GM12892 (cell line): ENCODE results near the gene MED7.

ENCODE experiments used
- DNase-seq: peaks from one replicate; pipeline ENCODE4 v3.0.0; 2011; ENCODE audit not compliant: insufficient read length
- FAIRE-seq: peaks from 2 replicates; lab custom pipeline; 2011; peaks lifted over from hg19 to GRCh38; lab: Jason Lieb, UNC
- POLR2A ChIP-seq: IDR thresholded peaks from 2 replicates; pipeline ENCODE4 v1.6.1; 2011; ENCODE audit warnings: low read depth, low read length, control low read depth
- POLR2AphosphoS5 ChIP-seq: IDR thresholded peaks from 2 replicates; pipeline ENCODE4 v1.6.1; 2011; ENCODE audit warnings: low read depth, low read length, control low read depth
- TAF1 ChIP-seq: IDR thresholded peaks from 2 replicates; pipeline ENCODE4 v1.6.1; 2011; ENCODE audit warnings: low read depth, mild to moderate bottlenecking, control low read depth, low read length, borderline replicate concordance

MED7 gene

DNA sequence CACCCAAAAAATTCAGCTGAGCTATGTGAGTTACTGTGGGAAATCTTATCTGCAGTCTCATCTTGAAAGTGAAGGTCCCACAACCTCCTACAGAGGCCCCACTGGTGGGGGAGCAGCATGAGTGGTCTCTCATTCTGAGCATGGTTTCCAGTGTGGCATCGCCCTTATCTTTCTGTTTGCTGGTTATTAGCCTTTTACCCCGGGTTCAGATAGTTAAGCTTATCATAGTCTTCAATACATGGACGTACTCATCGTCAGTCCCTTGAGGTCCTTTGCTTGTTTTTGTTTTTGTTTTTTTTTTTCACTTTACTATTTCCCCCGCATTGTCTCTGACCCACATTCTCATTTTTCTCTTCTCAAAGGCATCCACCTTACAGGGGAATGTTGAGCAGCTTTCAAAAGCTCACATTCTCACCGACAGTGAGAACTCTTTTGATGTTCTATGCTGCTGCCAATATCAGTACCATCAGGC, 26.1 kb downstream of the MED7 start:
- TF ChIP-seq POLR2AphosphoS5 (no peak), TAF1 (no peak), POLR2A (no peak)
- FAIRE-seq: peak; percentile 87
- DNase-seq: peak; percentile 25

DNA sequence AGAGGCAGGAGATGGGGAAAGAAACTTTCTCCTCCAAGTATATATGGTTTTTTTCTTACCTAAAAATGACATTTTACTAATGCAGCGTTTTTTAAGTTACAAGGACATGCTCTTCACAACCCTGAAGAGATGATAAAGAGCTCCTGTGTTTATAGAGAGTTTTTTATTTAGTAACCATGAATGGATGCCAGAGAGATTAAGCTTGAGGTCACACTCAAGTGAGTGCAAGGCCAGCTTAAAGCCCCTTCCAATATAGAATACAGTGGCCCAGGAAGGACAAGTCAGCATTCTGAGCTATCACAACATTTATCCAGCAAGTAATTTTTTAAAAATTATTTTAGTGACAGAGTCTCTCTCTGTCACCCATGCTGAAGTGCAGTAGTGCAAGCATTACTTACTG, 27.2 kb downstream of the MED7 start:
- FAIRE-seq (no peak), DNase-seq (no peak)
- TF ChIP-seq TAF1 (no peak), POLR2AphosphoS5 (no peak), POLR2A (no peak)

GRCh38 chr5:157115012-157115411, 27.7 kb downstream of the MED7 start:
- TF ChIP-seq POLR2AphosphoS5: no peak
- TF ChIP-seq TAF1: no peak
- TF ChIP-seq POLR2A: no peak
- DNase-seq: no peak

DNA sequence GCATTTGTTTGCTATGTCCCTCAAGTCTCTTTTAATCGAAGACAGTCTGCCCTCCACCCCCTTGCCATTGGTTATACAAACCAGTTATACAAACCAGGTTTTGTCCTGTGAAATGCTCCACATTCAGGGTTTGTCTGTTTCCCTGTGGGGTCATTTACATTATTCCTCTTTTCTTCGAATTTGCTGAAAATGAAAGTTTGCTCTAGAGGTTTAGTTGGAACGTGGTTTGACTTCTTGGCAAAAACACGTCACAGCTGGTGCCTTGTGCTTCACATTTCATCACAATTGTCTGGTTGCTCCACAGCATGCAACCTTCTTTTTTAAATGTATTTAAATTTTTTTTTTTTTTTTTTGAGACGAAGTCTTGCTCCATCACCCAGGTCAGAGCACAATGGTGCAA, 29.7 kb downstream of the MED7 start:
- DNase-seq: no peak
- no peak for FAIRE-seq
- TF ChIP-seq POLR2AphosphoS5: no peak
- no peak for TF ChIP-seq POLR2A
- no peak for TF ChIP-seq TAF1

More at GRCh38 chr5:157115012-157115411, 27.7 kb downstream of the MED7 start:
- FAIRE-seq: no peak

GRCh38 chr5:157109744-157110143, 32.9 kb downstream of the MED7 start:
- peak; percentile 86 for FAIRE-seq
- no peak for DNase-seq
- TF ChIP-seq POLR2AphosphoS5 (0 out of 2 replicates have a peak, but pooled peaks have one; percentile 23), TAF1 (no peak), POLR2A (peak; percentile 45; the same call in 1 of the 2 replicates)

- peak; percentile 93 for FAIRE-seq
- DNase-seq: no peak
- TF ChIP-seq POLR2AphosphoS5: no peak
- no peak for TF ChIP-seq TAF1
- no peak for TF ChIP-seq POLR2A
Observed at GRCh38 chr5:157108976-157109375, 33.7 kb downstream of the MED7 start, which contains the start of gene HAVCR2. Gene HAVCR2, minus strand, starts transcription at chr5:157109044. Its CDS starts 61 bp downstream, at chr5:157108983.

DNA sequence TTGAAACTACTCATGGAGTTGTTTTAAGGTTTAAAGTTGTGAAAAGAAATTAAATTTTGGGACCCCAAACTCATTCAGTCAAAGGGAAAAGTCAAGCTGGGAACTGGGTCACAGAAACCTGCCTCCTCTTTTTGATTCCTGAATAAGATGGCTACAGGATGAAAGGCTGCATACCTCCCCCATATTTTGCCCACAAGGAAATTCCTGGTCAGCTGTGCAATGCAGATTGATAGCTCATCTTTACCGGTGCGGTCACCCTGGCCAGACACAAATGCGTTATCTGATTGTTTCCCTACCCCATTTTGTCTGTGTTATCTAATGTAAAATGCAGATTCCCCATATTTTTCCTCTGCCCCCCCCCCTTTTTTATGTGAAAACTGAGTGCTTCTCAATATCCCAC, 35.2 kb downstream of the MED7 start:
- no peak for FAIRE-seq
- TF ChIP-seq TAF1 (no peak), POLR2AphosphoS5 (no peak), POLR2A (no peak)
- no peak for DNase-seq

DNA sequence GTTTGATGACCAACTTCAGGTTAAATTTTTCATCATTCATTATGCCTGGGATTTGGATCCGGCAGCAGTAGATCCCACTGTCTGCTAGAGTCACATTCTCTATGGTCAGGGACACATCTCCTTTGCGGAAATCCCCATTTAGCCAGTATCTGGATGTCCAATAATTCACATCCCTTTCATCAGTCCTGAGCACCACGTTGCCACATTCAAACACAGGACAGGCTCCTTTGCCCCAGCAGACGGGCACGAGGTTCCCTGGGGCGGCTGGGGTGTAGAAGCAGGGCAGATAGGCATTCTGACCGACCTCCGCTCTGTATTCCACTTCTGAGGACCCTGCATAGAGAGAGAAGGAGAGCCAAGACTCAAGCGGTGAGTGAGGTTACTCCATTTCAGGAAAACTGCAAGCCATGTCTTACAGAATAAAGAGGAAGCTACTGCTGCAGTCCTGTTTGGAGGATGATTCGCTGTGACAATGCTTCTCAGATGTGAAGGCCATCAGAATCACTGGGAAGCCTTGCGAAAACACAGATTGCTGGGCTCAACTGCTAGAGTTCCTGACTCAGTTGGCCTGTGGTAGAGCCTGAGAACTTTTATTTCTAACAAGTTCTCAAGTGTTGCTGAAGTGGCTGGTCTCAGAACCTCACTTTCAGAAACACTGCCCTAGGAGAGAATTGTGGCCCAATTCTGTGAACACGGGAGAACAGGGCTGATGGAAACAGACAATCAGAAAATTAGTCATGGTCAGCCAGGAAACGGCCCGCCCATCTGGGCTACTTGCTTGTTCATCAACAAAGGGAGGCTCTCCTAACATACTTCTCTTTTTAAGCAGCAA, 35.8 kb downstream of the MED7 start:
- FAIRE-seq (no peak), DNase-seq (no peak)
- no peak for TF ChIP-seq POLR2AphosphoS5
- no peak for TF ChIP-seq TAF1
- TF ChIP-seq POLR2A: no peak

DNA sequence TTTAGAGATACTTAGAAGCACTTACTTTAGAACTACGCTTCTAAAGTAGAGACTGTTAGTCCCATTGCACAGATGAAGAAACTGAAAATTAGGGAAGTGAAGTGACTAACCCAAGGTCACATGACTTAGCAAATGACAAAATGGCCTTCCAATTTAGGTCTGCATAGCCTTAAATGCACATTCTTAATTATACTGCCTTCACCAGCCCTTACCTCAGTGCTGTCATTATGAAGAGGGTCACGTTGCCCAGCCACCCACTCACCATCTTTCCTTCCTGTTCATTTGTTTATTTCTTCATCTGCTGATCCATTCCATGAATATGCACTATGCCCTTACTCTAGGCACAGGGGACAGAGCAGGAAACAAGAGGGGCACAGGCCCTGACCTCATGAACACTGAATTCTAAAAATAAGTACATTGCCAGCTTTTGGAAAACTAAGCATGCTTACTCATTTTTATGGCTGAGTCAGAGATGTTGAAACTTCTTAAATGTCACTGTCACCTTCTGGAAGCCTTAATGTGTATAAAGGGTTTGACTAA, 42.5 kb downstream of the MED7 start:
- no peak for TF ChIP-seq POLR2A
- TF ChIP-seq TAF1: no peak
- FAIRE-seq (peak; percentile 74), DNase-seq (no peak)

DNA sequence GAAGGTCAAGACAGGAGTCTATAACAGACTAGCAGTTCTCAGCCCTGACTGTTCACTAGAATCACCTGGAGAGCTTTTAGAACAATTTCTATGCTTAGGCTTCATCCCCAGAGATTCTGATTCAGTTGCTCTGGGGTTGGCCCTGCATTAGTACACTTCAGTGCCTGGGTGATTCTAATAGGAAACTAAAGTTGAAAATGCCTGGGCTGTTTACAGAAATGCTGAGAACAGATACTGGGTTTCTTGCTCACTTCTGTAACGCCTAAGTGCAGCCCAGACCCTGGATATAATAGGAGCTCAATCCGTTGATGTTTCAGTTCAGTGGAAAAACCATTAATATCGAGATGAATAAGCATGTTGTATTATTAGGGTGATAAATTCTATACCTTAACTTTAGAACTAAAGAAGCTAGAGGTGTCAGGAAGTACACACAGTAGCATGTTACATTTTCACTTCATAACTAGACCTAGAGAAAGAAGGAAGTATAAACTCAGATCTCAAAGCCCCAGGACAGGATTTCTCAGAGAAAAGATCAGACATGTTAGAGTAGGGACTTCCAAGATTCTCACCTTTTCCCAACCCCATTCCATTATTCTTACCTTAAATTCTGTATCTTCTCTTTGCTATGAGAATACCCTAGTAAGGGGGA, 54.2 kb downstream of the MED7 start:
- no peak for DNase-seq
- no peak for TF ChIP-seq TAF1
- TF ChIP-seq POLR2AphosphoS5: no peak
- TF ChIP-seq POLR2A: no peak
- FAIRE-seq: no peak
